IPS-15b (cell line): ENCODE data around the gene NCAPG.

Source experiments
- H3K27me3 ChIP-seq: one replicate; pipeline ENCODE4 v1.6.1; 2013; ENCODE audit warnings: low read length; ENCODE audit not compliant: control insufficient read depth, insufficient read depth
- H3K36me3 ChIP-seq: one replicate; pipeline ENCODE4 v1.6.1; 2013; ENCODE audit warnings: low read length; ENCODE audit not compliant: control insufficient read depth, insufficient read depth
- H3K4me1 ChIP-seq: one replicate; pipeline ENCODE4 v1.6.1; 2013; ENCODE audit warnings: mild to moderate bottlenecking, low read length; ENCODE audit not compliant: control insufficient read depth, insufficient read depth
- H3K4me3 ChIP-seq: one replicate; pipeline ENCODE4 v1.5.1; 2013; ENCODE audit warnings: low read depth, low read length
- H3K9ac ChIP-seq: one replicate; pipeline ENCODE4 v1.6.1; 2013; ENCODE audit warnings: low read depth, mild to moderate bottlenecking, low read length
- H3K9me3 ChIP-seq: one replicate; pipeline ENCODE4 v1.6.1; 2013; ENCODE audit warnings: mild to moderate bottlenecking, low read length; ENCODE audit not compliant: control insufficient read depth, insufficient read depth

The NCAPG gene, protein sequence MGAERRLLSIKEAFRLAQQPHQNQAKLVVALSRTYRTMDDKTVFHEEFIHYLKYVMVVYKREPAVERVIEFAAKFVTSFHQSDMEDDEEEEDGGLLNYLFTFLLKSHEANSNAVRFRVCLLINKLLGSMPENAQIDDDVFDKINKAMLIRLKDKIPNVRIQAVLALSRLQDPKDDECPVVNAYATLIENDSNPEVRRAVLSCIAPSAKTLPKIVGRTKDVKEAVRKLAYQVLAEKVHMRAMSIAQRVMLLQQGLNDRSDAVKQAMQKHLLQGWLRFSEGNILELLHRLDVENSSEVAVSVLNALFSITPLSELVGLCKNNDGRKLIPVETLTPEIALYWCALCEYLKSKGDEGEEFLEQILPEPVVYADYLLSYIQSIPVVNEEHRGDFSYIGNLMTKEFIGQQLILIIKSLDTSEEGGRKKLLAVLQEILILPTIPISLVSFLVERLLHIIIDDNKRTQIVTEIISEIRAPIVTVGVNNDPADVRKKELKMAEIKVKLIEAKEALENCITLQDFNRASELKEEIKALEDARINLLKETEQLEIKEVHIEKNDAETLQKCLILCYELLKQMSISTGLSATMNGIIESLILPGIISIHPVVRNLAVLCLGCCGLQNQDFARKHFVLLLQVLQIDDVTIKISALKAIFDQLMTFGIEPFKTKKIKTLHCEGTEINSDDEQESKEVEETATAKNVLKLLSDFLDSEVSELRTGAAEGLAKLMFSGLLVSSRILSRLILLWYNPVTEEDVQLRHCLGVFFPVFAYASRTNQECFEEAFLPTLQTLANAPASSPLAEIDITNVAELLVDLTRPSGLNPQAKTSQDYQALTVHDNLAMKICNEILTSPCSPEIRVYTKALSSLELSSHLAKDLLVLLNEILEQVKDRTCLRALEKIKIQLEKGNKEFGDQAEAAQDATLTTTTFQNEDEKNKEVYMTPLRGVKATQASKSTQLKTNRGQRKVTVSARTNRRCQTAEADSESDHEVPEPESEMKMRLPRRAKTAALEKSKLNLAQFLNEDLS

DNA sequence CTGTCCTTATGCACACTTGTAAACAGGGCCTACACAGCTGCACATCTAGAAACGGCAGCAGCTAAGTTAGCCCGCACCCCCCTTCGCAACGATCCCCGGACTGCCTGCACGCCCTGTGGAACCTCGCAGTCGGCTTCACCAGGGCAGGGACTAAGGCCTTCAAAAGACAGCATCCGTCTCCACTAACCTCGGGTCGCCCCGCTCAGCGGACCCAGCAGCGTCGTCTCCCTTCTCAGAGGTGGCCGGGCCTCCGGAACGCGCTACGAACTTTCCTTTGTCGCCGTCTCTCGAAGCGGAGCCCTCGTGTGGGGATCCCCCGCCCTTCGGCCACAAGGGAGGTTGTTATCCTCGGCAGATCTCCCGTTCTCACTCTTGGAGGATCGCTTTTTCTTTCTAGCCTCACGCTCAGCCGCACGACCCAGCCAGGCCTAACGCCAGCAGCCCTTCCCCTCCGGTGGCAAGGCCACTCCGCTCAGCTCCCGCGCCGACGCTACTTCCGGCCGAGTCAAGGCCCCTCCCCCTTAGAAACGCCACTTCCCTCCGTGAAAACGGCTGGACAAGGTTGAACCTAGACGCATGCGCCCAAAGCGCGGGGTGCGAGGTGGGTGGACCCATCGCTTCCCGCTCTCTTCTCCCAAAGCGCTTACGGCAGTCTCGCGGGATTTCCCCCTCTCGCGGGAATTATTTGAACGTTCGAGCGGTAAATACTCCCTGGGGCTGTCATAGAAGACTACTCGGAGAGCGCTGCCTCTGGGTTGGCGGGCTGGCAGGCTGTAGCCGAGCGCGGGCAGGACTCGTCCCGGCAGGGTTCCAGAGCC is at the start of gene NCAPG, which contains the start of gene DCAF16:
Gene NCAPG (plus strand): TSS at position 720 of the 818 bp plus-strand sequence. CDS start 99 bp downstream, outside the sequence.
Gene DCAF16 (minus strand): TSS at position 498 of the 818 bp plus-strand sequence. CDS start 6,616 bp downstream, outside the sequence.
- peaks cover 3% of the 10 kb centered on the region for H3K36me3 ChIP-seq
- peaks cover 8% of the 10 kb centered on the region for H3K4me1 ChIP-seq
- H3K27me3 ChIP-seq: no peaks in the 10 kb centered on the region
- H3K9me3 ChIP-seq: no peaks in the 10 kb centered on the region
- peak within 1 kb of the TSS; percentile 96 for H3K4me3 ChIP-seq
- peak within 1 kb of the TSS; percentile 96 for H3K9ac ChIP-seq

DNA sequence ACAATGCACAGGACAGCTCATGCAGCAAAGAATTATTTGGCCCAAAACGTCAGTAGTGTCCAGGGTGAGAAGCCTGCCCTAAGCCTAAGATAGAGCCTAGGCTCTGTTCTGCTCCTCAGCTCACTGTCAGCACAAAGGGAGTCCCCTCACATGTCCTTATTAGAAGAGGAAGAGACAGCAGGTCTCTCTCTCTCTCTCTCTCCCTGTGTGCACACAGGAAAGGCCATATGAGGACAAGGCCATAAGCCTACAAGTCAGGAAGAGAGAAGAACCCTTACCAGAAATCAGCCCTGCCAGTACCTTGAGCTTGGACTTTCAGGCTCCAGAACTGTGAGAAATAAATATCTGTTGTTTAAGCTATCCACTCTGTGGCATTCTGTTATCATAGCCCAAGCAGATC is 49.7 kb upstream of the NCAPG start:
- no peaks in the 10 kb centered on the region for H3K9me3 ChIP-seq
- H3K4me3 ChIP-seq: no peak overlapping the region
- peaks cover 6% of the 10 kb centered on the region for H3K4me1 ChIP-seq
- H3K27me3 ChIP-seq: no peaks in the 10 kb centered on the region
- no peak overlapping the region for H3K9ac ChIP-seq
- H3K36me3 ChIP-seq: no peaks in the 10 kb centered on the region

DNA sequence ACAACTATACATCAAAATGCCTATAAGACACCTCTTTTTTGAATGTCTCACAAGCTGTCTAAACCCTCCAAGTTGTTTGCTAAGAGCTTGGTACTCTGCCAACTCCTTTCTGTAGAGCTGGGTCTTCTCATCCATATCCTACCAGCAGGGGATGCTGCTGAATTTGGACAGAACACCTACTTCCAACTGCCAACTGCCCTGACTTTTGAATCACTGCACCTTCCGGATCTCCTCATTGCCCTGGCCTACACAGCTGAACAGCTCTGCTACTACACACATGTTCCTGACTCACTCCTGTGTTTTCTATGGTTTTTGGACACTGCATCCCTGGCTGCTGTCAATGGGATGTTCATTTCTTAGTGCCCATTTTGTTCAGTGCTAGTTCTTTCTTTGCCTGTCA is 48.1 kb upstream of the NCAPG start:
- Histone ChIP-seq H3K4me3 (no peak overlapping the region), H3K4me1 (peaks cover 6% of the 10 kb centered on the region), H3K27me3 (no peaks in the 10 kb centered on the region), H3K9me3 (no peaks in the 10 kb centered on the region), H3K36me3 (no peaks in the 10 kb centered on the region), H3K9ac (no peak overlapping the region)

DNA sequence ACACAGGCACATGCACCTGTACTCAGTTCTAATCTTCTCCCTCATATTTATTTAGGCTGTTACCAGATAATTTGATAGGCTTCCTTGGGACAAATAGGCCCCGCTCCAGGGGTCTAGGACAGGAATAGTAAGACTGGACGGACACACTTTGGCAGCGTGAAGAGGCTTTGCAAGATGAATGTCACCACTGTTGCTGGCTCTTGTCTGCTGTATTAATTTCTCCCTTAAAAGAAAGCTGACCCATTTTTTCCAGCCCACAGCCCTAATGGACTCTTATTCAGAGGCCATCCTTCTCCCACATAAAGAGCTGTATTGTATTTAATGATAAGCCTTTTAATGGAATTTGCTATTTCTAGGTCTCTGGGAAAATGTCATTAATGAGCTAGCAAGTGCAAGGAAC is 47.4 kb upstream of the NCAPG start:
- Histone ChIP-seq H3K4me3 (no peak overlapping the region), H3K36me3 (no peaks in the 10 kb centered on the region), H3K4me1 (peaks cover 6% of the 10 kb centered on the region), H3K9ac (no peak overlapping the region), H3K9me3 (no peaks in the 10 kb centered on the region), H3K27me3 (no peaks in the 10 kb centered on the region)

DNA sequence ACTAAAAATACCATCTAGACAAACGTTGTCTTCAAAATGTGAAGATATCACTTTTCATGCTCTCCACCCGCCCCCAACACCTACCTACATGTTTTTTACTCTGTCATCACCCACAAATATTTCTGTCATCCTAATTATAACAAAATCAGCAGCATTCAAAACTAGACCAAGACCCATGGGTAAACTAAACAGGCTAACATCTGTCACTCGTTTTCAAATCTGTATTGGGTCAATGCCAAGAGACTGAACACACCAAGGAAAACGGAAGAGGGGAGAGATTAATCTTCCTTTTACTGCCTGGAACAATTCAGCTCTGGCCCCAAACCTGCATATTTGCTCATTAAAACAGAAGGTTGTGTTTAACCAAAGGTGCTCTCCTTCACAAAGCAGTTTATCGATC is 46.8 kb upstream of the NCAPG start:
- Histone ChIP-seq H3K4me1 (peaks cover 6% of the 10 kb centered on the region), H3K9ac (no peak overlapping the region), H3K36me3 (no peaks in the 10 kb centered on the region), H3K9me3 (no peaks in the 10 kb centered on the region), H3K27me3 (no peaks in the 10 kb centered on the region), H3K4me3 (no peak overlapping the region)

DNA sequence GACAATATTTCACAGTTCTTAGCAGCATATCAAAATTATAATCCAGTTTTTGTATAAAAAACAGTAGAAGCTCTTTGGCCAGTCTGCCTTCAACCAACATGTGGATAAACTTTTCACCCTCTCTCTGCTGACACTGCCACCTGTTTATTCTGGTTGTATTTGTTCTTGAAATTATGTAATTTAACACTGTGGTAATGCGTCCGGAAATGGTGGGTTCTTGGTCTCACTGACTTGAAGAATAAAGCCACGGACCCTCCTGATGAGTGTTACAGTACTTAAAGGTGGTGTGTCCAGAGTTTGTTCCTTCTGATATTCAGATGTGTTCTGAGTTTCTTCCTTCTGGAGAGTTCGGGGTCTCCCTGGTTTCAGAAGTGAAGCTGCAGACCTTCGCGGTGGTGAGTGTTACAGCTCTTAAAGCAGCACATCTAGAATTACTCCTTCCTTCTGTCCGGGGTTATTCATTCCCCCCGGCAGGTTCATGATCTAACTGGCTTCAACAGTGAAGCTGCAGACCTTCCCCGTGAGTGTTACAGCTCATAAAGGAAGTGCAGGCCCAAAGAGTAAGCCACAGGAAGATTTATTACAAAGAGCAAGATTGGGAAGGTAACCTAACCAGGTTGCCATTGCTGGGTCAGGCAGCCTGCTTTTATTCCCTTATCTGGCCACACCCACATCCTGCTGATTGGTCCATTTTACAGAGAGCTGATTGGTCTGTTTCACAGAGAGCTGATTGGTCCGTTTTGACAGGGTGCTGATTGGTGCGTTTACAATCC is 45.1 kb upstream of the NCAPG start:
- Histone ChIP-seq H3K9me3 (no peaks in the 10 kb centered on the region), H3K36me3 (no peaks in the 10 kb centered on the region), H3K27me3 (no peaks in the 10 kb centered on the region), H3K4me3 (no peak overlapping the region), H3K9ac (no peak overlapping the region), H3K4me1 (peaks cover 3% of the 10 kb centered on the region)

DNA sequence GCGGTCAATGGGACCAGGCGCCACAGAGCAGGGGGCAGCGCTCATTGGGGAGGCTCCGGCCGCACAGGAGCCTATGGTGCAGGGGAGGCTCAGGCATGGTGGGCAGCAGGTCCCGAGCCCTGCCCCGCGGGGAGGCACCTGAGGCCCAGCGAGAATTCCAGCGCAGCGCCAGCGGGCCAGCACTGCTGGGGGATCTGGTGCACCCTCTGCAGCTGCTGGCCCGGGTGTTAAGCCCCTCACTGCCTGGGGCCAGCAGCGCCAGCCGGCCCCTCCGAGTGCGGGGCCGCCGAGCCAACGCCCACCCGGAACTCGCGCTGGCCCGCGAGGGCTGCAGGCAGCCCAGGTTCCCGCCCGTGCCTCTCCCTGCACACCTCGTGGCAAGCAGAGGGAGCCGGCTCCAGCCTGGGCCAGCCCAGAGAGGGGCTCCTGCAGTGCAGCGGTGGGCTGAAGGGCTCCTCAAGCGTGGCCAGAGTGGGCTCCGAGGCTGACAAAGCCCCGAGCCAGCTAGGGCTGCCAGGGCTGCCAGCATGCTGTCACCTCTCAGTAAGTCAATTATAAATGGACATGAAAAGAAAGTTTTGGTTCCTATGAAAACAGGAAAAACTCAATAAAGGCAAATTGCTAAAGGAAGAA is 43.8 kb upstream of the NCAPG start:
- Histone ChIP-seq H3K9me3 (no peaks in the 10 kb centered on the region), H3K4me3 (no peak overlapping the region), H3K4me1 (no peaks in the 10 kb centered on the region), H3K36me3 (no peaks in the 10 kb centered on the region), H3K27me3 (no peaks in the 10 kb centered on the region), H3K9ac (no peak overlapping the region)

DNA sequence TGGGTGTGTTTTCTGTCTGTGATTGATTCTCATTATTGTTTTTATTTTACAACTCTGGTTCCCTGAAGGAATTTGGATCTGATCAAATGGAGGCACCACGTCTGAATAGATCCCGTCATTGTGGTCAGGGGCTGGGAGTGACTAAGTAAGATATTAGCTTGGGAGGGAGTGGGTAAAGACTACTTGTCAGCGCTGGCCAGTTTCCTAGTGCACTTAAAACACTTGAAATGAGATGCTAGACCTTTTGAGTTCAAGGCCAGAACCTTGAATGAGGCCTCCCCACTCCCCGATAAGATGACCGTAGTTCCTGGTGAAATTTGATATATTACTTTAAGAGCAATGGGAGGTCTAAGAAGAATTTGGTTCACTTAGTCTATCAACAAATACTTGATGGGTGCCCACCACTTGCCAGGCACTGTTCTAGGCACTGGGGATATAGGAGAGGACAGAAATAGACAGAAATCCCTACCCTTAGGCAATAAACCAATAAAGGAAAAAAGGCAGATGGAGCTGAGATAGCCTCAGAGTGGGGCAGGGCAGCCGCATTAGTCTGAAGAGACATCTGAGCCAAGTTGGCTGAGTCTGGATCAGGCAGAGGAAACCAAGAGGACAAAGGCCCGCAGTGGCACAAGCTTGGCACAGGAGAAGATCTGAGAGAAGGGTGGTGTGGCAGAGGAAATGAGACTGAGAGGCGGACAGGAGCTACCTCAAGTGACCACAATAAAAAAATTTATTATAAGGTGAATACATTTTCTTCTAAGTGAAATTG is 41.2 kb upstream of the NCAPG start:
- Histone ChIP-seq H3K9ac (no peak overlapping the region), H3K9me3 (no peaks in the 10 kb centered on the region), H3K4me3 (no peak overlapping the region), H3K27me3 (no peaks in the 10 kb centered on the region), H3K4me1 (no peaks in the 10 kb centered on the region), H3K36me3 (no peaks in the 10 kb centered on the region)

DNA sequence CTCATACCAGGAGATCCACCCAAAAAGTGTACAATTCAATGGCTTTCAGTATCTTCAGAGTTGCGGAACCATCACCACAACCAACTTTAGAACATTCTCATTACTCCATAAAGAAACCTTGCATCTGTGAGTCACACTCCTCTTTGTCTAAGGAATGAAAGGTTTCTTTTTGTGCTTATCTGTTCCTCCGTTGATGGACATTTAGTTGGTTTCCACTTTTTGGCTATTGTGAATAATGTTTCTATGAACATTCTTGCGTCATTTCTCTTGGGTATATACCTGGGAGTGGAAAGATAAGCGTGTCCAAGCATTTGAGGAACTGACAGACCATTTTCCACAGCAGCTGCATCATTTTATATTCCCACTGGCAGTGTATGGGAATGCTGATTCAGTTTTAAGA is 39.9 kb upstream of the NCAPG start:
- no peaks in the 10 kb centered on the region for H3K36me3 ChIP-seq
- no peaks in the 10 kb centered on the region for H3K9me3 ChIP-seq
- H3K4me1 ChIP-seq: no peaks in the 10 kb centered on the region
- no peak overlapping the region for H3K4me3 ChIP-seq
- no peak overlapping the region for H3K9ac ChIP-seq
- no peaks in the 10 kb centered on the region for H3K27me3 ChIP-seq
